HG03342 (cell line): ENCODE results near the gene TTLL7.

Experiments used
- ATAC-seq: cut with Tn5 transposase; IDR thresholded peaks from one replicate; pipeline ENCODE4 v1.9.1; 2021; ENCODE audit warnings: mild to moderate bottlenecking, moderate library complexity; ENCODE audit not compliant: unreplicated experiment

Gene TTLL7

GRCh38 chr1:83827741-83828140 lies 171.2 kb downstream of the TTLL7 start:
- ATAC-seq, result no peak

GRCh38 chr1:83822208-83822607 lies 176.7 kb downstream of the TTLL7 start:
- ATAC-seq, result no peak

GRCh38 chr1:83819436-83819835 lies 179.5 kb downstream of the TTLL7 start:
- no peak for ATAC-seq

GRCh38 chr1:83818916-83819315 lies 180.0 kb downstream of the TTLL7 start:
- no peak for ATAC-seq

- no peak for ATAC-seq
Measured at GRCh38 chr1:83816836-83817235, 182.1 kb downstream of the TTLL7 start.

GRCh38 chr1:83815330-83815729 lies 183.6 kb downstream of the TTLL7 start:
- ATAC-seq, result no peak
